K562 (cell line): ENCODE data around the gene SPAG7. TPM values are rescaled to one million over a fixed set of nuclear protein-coding genes. Genes with fewer than 3 reads are reported as not detected.

Source experiments
- ELF2 ChIP-seq: fragments of 250-450 bp; sonication (Bioruptor Pico); IDR thresholded peaks from 2 replicates; pipeline ENCODE4 v1.5.0; 2021; ENCODE audit warnings: mild to moderate bottlenecking
- FOXK2 ChIP-seq, 2 experiments: fragments of 450-650 bp; IDR thresholded peaks in 1 of 2; conservative IDR thresholded peaks in 1 of 2; 2 replicates each; pipeline ENCODE4 v1.6.1; 2016; ENCODE audit warnings: low read depth in 2 of 2, mild to moderate bottlenecking in 1 of 2
- ILK ChIP-seq: fragments of 450-650 bp; IDR thresholded peaks from 2 replicates; pipeline ENCODE4 v1.6.1; 2016; ENCODE audit warnings: missing genetic modification characterization, low read depth, mild to moderate bottlenecking, missing compliant biosample characterization, moderate library complexity, borderline replicate concordance
- KDM5B ChIP-seq: fragments of 200-600 bp; sonication (generic); IDR thresholded peaks from 2 replicates; pipeline ENCODE4 v1.6.1; 2012; ENCODE audit warnings: low read depth, mild to moderate bottlenecking, moderate library complexity, low read length, control low read depth, inconsistent platforms; ENCODE audit not compliant: insufficient replicate concordance
- KLF1 ChIP-seq: fragments of 450-650 bp; IDR thresholded peaks from 2 replicates; pipeline ENCODE4 v1.6.1; 2016; ENCODE audit warnings: missing genetic modification characterization, missing compliant biosample characterization
- MEF2D ChIP-seq: conservative IDR thresholded peaks from 2 replicates; pipeline ENCODE4 v1.6.1; 2016; ENCODE audit warnings: low read depth, missing genetic modification characterization, missing compliant biosample characterization
- NR2C1 ChIP-seq, 2 experiments: fragments of 450-650 bp; IDR thresholded peaks; 2 replicates each; pipeline ENCODE4 v1.6.1; 2017; ENCODE audit warnings: mild to moderate bottlenecking in 2 of 2, antibody characterized with exemption in 1 of 2, inconsistent platforms in 1 of 2, missing compliant biosample characterization in 1 of 2, missing genetic modification characterization in 1 of 2
- PHB2 ChIP-seq: fragments of 450-650 bp; IDR thresholded peaks from 2 replicates; pipeline ENCODE4 v1.6.1; 2017; ENCODE audit warnings: low read depth
- PHF8 ChIP-seq: fragments of 200-600 bp; sonication (generic); IDR thresholded peaks from 2 replicates; pipeline ENCODE4 v1.6.1; 2012; ENCODE audit warnings: mixed run types, mild to moderate bottlenecking, inconsistent platforms, low read length, moderate library complexity, borderline replicate concordance
- RB1 ChIP-seq: fragments of 450-650 bp; IDR thresholded peaks from 2 replicates; pipeline ENCODE4 v1.6.1; 2017; ENCODE audit warnings: low read depth, mild to moderate bottlenecking
- RBBP5 ChIP-seq: fragments of 200-600 bp; sonication (generic); IDR thresholded peaks from 2 replicates; pipeline ENCODE4 v1.6.1; 2012; ENCODE audit warnings: borderline replicate concordance, mild to moderate bottlenecking, low read length, control low read depth, inconsistent platforms; ENCODE audit not compliant: insufficient read depth, poor library complexity, severe bottlenecking
- TAF1 ChIP-seq: IDR thresholded peaks from 2 replicates; pipeline ENCODE4 v1.6.1; 2011; ENCODE audit warnings: mild to moderate bottlenecking, low read length, moderate library complexity; ENCODE audit not compliant: insufficient read depth, control insufficient read depth, severe bottlenecking; ENCODE audit errors: extremely low read depth
- XRCC4 ChIP-seq: IDR thresholded peaks from one replicate; pipeline ENCODE4 v1.6.1; 2011; ENCODE audit not compliant: insufficient read depth, insufficient read length; ENCODE audit errors: extremely low read depth
- YBX1 ChIP-seq: fragments of 450-650 bp; IDR thresholded peaks from 2 replicates; pipeline ENCODE4 v1.7.1; 2016; ENCODE audit warnings: mild to moderate bottlenecking
- ZNF644 ChIP-seq: fragments of 200-800 bp; sonication (Bioruptor generic); IDR thresholded peaks from 2 replicates; pipeline ENCODE4 v1.6.1; 2016; ENCODE audit warnings: low read depth, missing genetic modification characterization, missing compliant biosample characterization
- polyA plus RNA-seq, 8 experiments: library from polyadenylated mRNA; depleted of rRNA in 4 of 8; stranded (reverse) in 5 of 8; unstranded in 3 of 8; fragments of >200 nt; fragmentation: Nextera tagmentation in 2 of 8; fragmentation: Illumina TruSeq in 1 of 8; extraction: Ambion mirVana in 2 of 8; extraction: Trizol in 1 of 8; gene quantifications; 2 replicates each; pipeline versions ENCODE4 v1.2.1 to v1.2.3, GENCODE V29; 2011 to 2014; ENCODE audit warnings: inconsistent platforms in 1 of 8, missing spikeins in 1 of 8
- total RNA-seq, 7 experiments: library from RNA; depleted of rRNA in 6 of 7; stranded (reverse); fragments of >200 nt in 6 of 7; fragmentation: Illumina TruSeq in 2 of 7; extraction: Trizol in 2 of 7; gene quantifications; 2 replicates each; pipeline versions ENCODE4 v1.2.1 to v1.2.3, GENCODE V29; 2011 to 2021; ENCODE audit warnings: low replicate concordance in 1 of 7
- TF ChIP-seq, protein P1 (sequence below): sonication (generic); formaldehyde crosslinking; IDR thresholded peaks from 2 replicates; pipeline ENCODE4 v1.4.0; 2020; ENCODE audit warnings: mild to moderate bottlenecking, missing genetic modification reagents
- TF ChIP-seq, protein P2 (sequence below), 2 experiments: fragments of 200-800 bp in 1 of 2; sonication (Bioruptor generic) in 1 of 2; sonication (generic) in 1 of 2; formaldehyde crosslinking in 1 of 2; IDR thresholded peaks in 1 of 2; conservative IDR thresholded peaks in 1 of 2; 2 replicates each; pipeline versions ENCODE4 v1.5.0 to v1.6.1; 2016 to 2020; ENCODE audit warnings: missing compliant biosample characterization in 1 of 2, missing genetic modification characterization in 1 of 2, missing genetic modification reagents in 1 of 2
- TF ChIP-seq, protein P3 (sequence below), 2 experiments: IDR thresholded peaks; 2 replicates each; pipeline ENCODE4 v1.6.1; 2012; ENCODE audit warnings: improper control_type of control experiment in 2 of 2, low read depth in 2 of 2, low read length in 2 of 2, borderline replicate concordance in 1 of 2

The SPAG7 gene
- total and polyA plus RNA-seq, 9 of the 15 experiments (the other 6 are each of a cell fraction or from before 2014, with no cell fraction given): 5.6 to 53.5 (median 36.3) TPM

DNA sequence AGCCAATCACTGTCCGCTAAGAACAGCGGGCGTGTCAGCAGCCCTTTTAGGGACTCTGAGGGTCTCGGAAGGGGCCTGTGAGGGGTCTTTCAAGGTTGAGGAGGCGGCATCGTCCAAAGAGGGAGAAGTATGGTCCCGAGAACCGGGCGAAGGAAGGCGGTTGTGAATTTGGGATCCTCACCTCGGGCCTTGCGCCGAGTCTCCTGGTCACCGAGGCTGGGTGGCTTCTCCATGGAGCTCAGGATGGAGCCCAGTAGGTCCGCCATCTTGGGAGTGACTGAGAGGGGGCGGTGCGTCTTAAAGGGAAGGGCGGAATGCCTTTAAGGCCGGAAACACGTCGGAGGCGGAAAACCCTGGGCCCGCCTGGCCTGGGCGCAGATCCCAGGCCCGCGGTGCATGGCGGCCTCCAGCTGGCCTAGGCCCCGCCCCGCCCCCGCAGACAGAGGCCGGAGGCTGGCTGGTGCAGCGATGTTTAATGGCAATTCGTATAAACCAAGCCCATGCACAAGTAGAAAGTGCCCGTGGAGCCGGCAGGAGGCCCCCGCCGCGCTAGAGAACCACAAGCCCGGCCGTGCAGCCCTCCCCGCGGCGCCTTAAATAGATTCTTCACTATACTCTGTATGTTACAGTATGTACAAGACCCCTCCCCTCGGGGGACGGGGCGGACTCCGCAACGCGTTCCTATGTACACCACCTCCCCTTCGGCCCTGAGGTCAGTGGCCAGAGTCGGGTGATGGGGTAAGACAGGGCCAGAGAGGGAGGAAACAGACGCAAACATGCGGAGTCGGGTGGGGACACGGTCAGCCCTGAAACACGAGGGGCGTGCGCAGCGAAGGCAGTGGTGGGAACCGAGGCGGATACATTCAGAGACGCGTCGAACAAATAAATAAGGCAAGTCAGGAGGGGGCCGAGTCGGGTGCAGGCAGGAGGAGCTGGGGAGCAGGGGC lies at the start of gene SPAG7 (continued):
- TF ChIP-seq FOXK2 (conservative IDR thresholded peaks at IDR 0.05 in 1 of 2, IDR thresholded peaks at IDR 0.05 in 1 of 2; ENCODE audit: low read depth in 2 of 2): no peak; a peak in 1 of 4 replicates
- TF ChIP-seq RBBP5: peak; percentile 26
- no peak for TF ChIP-seq MEF2D (tag)
- TF ChIP-seq PHF8: peak; percentile 58
- TF ChIP-seq ELF2 (CRISPR knock-in tag): peak; percentile 38; the same call in 1 of the 2 replicates
- TF ChIP-seq TAF1: peak; percentile 83
- 0 out of 2 replicates have a peak, but pooled peaks have one; percentile 47 for TF ChIP-seq RB1
- no peak for TF ChIP-seq ZNF644
- TF ChIP-seq PHB2: no peak
- no peak for TF ChIP-seq XRCC4
- no peak for TF ChIP-seq NR2C1 (IDR thresholded peaks at IDR 0.05)
- TF ChIP-seq NR2C1 (tag; IDR thresholded peaks at IDR 0.05): 0 out of 2 replicates have a peak, but pooled peaks have one; percentile 27
- TF ChIP-seq, protein P1, sequence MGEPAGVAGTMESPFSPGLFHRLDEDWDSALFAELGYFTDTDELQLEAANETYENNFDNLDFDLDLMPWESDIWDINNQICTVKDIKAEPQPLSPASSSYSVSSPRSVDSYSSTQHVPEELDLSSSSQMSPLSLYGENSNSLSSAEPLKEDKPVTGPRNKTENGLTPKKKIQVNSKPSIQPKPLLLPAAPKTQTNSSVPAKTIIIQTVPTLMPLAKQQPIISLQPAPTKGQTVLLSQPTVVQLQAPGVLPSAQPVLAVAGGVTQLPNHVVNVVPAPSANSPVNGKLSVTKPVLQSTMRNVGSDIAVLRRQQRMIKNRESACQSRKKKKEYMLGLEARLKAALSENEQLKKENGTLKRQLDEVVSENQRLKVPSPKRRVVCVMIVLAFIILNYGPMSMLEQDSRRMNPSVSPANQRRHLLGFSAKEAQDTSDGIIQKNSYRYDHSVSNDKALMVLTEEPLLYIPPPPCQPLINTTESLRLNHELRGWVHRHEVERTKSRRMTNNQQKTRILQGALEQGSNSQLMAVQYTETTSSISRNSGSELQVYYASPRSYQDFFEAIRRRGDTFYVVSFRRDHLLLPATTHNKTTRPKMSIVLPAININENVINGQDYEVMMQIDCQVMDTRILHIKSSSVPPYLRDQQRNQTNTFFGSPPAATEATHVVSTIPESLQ: 0 out of 2 replicates have a peak, but pooled peaks have one; percentile 28
- TF ChIP-seq, protein P2, sequence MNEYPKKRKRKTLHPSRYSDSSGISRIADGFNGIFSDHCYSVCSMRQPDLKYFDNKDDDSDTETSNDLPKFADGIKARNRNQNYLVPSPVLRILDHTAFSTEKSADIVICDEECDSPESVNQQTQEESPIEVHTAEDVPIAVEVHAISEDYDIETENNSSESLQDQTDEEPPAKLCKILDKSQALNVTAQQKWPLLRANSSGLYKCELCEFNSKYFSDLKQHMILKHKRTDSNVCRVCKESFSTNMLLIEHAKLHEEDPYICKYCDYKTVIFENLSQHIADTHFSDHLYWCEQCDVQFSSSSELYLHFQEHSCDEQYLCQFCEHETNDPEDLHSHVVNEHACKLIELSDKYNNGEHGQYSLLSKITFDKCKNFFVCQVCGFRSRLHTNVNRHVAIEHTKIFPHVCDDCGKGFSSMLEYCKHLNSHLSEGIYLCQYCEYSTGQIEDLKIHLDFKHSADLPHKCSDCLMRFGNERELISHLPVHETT (CRISPR knock-in tag; conservative IDR thresholded peaks at IDR 0.05 in 1 of 2, IDR thresholded peaks at IDR 0.05 in 1 of 2): no peak
- peak; percentile 62 for TF ChIP-seq KDM5B
- no peak for TF ChIP-seq YBX1
- TF ChIP-seq, protein P3, sequence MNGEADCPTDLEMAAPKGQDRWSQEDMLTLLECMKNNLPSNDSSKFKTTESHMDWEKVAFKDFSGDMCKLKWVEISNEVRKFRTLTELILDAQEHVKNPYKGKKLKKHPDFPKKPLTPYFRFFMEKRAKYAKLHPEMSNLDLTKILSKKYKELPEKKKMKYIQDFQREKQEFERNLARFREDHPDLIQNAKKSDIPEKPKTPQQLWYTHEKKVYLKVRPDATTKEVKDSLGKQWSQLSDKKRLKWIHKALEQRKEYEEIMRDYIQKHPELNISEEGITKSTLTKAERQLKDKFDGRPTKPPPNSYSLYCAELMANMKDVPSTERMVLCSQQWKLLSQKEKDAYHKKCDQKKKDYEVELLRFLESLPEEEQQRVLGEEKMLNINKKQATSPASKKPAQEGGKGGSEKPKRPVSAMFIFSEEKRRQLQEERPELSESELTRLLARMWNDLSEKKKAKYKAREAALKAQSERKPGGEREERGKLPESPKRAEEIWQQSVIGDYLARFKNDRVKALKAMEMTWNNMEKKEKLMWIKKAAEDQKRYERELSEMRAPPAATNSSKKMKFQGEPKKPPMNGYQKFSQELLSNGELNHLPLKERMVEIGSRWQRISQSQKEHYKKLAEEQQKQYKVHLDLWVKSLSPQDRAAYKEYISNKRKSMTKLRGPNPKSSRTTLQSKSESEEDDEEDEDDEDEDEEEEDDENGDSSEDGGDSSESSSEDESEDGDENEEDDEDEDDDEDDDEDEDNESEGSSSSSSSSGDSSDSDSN (IDR thresholded peaks at IDR 0.05; ENCODE audit: borderline replicate concordance in 1 of 2, low read depth in 2 of 2, low read length in 2 of 2): 0 out of 4 replicates have a peak, but pooled peaks of 1 of the 2 experiments have one; percentile 56
- no peak for TF ChIP-seq KLF1 (tag)
- no peak for TF ChIP-seq ILK
